TTC549 (cell line): ENCODE data around the gene FCHO1.

Source experiments
- FAIRE-seq: peaks from 2 replicates; lab custom pipeline; 2012; peaks lifted over from hg19 to GRCh38; lab: Jason Lieb, UNC

The FCHO1 gene

GRCh38 chr19:17735410-17735809 lies 15.9 kb upstream of the FCHO1 start:
- FAIRE-seq, result no peak

DNA sequence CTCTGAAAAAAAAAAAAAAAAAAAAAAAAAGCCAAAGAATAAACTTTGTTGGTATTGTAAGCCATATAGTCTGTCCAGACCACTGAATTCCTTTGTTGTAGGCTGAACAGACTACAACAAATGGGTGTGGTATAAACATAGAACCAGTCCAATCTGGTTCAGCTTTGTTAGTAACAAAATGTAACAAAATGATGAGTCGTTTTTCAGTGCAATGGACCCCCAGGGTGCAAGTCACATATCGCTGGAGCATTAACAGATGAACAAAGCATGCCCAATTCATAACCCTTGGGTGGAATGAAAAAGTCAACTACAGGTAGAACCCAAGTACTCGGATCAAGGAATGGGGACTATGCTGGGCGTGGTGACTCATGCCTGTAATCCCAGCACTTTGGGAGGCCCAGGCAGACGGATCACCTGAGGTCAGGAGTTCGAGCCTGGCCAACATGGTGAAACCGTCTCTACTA lies 13.6 kb upstream of the FCHO1 start:
- no peak for FAIRE-seq

DNA sequence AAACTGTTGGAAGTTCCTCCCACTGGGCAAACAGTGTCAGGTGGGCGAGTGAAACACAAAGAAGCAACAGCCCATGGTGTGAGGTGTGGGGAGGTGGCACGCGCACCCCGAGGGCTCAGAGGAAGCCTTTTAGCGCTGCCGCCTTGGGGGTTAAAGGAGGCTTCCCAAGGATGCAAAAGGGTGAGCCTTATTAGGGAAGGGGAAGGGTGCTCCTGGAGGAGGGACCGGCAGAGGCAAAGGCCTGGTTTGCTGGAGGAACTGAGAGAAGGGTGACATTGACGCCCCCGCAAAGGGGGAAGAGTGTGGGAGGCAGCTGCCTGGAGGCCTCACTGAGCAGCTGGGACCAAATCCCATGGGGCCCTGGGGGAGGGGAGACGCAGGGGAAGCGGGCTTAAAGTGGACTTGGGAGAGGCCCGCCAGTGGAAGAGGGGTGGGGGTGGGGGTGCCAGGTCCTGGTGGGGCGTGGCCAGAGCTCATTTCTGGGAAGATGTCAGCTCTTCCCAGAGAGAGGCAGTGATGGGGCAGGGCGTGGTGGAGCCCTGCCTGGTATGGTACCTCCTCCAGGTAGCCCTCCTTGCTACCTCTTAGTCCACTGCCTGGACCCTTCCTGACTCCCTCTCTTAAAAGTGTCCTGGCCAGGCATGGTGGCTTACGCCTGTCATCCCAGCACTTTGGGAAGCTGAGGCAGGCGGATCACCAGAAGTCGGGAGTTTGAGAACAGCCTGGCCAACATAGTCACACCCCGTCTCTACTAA lies 12.0 kb upstream of the FCHO1 start:
- no peak for FAIRE-seq

DNA sequence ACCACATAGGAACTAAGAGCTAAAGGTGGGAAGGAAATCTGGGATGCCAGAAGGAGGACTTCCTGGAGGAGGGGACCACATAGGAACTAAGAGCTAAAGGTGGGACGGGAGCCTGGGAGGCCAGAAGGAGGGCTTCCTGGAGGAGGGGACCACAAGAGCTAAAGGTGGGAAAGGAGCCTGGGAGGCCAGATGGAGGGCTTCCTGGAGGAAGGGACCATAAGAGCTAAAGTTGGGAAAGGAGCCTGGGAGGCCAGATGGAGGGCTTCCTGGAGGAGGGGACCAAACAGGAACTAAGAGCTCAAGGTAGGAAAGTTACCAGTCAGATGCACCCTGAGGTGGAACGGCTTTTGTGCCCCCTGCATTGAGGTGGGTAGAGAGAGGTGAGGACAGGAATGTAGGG lies 9.8 kb upstream of the FCHO1 start:
- FAIRE-seq, result no peak

DNA sequence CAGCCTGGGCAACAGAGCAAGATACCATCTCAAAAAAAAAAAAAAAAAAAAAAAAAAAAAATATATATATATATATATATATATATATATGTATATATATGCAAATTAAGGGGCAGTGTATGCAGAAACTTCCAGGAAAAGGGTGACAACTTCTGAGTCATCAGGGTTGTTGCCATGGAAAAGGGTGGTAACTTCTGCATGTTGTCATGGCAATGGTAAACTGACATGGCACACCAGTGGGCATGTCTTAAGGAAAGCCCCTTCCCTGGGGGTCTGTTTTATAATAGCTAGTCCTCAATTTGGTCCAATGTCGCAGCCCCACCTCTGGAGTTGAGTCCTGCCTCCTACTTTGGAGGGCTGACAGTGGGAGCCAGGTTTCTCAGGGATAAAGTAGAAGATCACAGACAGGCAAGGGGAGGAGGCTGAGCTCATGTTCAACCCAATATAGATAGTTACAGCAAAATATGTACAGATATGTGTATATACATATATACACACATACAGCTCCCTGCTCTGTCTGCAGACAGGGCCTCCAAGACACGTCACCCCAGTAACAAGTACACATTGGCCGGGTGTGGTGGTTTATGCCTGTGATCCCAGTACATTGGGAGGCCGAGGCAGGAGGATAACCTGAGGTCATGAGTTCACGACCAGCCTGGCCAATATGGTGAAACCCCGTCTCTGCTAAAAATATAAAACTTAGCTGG lies 7.2 kb upstream of the FCHO1 start:
- no peak for FAIRE-seq

DNA sequence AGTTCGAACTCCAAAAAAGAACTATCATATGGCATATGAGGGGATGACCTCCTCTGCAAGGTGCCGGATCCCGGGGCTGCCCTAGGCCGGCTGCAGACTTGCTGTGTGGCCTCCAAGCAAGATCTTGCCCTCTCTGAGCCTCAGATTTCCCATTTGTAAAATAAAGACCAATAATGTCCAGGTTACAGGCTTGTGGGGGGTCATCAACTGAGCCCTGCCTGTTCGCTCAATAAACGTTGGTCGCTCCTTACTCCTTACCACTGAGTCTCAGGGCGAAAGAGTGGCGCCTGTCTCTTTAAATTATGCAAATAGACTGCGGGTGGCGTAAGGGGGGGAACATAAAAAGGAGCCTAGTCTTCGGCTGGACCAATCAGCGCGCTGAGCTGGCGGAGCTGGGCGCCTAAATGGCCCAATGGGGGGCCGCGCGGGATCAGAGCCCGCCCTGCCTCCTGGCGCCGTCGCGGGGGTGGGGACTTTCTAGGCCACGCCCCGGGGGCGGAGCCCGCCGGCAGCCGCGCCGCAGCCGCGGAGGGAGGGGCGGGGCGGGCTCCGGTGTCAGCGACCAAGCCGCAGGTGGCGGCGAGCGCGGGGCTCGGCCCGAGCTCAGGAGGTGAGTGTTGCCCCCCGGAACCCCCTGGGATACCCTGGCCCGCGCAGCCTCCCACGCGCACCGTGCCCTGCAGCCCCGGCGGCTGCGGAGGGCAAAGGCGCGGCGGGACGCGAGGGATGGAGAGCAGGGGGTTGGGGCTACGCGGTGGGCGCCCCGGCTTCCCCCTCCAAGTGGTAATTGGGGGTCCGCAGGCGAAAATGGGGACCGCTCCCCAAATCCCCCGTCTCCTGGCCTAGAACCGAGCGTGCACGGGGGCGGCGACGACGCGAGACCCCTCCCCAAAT lies 3.8 kb upstream of the FCHO1 start:
- FAIRE-seq, result peak; percentile 5

- FAIRE-seq, result no peak
Measured at GRCh38 chr19:17748884-17749638, 2.2 kb upstream of the FCHO1 start.

DNA sequence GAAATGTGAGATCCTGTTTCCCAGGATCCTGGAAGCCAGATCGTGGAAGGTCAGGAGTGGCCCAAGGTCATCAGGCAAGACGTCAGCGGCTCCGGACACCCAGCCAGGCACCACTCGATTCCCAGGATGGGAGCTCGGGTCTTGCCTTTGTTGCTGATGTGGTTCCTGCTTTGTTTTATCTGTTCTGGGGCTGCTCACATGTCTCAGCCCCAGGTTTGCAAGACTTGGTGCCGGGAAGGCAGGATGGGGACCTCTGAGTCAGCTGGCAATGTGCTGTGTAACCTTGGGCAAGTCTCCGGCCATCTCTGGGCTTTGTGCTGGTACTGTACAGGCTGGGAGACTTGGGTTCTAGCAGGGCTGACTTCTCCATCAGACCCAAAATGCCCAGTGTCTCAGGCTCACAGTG lies 1.4 kb upstream of the FCHO1 start:
- no peak for FAIRE-seq

DNA sequence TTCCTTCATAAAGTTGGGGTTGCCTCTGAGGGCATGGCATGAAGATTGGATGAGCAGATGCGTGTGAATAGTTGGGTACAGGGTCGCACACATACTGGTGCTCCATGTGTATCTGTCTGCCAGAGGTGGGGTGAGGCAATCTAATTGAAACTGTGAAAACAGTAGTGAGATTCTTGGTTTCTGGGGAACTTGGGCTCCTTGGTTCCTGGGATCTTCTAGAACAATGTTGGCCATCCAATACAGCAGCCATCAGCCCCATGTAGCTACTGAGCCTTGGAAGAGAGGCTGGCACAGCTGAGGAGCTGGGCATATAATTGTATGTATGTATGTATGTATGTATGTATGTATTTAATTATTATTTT lies 616 bp downstream of the FCHO1 start:
- FAIRE-seq, result no peak

- no peak for FAIRE-seq
Measured at GRCh38 chr19:17752865-17753639, 1.8 kb downstream of the FCHO1 start.

DNA sequence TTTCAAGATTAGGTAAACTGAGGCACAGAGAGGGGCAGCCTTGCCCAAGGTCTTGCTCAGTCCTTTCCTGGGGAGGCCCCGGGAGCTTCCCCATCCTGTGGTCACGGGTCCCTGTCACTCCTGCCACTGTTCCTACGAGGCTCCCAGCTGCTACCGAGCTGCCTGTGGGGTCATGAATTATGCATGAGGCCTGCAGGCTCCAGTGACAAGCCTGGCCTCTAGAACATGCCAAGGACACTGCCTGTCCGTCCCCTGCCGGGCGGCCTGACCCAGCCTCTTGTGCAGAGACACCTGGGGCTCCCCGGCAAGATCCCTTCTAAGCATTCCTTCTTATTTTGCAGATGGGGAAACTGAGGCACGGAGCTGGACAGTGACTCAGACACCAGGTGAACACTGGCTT lies 2.7 kb downstream of the FCHO1 start:
- no peak for FAIRE-seq

DNA sequence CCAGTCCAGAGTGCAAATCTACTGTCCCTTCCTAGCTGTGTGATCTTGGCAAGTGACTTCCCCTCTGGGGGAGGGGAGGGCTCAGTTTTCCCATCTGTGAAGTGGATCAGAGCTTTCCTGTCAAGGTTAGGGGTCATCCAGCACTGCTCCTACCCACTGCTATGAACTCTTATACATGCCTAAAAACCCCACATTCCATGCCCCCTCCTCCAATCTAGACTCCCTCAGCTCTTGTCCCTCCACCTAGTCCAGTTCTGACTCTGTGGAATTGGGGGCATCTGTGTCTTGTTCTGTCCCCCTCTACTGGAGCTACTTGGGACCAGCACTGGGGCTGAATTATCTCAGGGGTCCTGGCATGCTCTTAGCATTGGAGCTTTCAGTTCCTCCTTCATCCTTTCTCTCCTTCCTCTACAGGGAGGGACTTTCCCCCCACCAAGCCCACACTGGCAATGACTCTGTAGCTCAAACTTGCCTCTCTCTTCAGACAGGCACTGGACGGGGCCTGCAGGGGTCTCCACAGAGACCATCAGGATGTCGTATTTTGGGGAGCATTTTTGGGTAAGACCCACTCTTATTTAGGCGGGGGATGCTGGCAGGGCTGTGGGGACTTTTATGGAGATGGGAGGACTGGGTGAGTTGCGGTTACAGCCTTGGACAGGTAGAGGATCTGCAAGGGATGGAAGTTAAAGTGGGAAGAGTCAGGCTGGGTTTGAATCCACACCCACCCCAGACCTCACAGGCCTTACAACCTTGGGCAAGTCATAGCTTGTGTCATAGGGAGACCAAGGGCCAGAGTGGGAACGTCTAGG lies 3.6 kb downstream of the FCHO1 start:
- no peak for FAIRE-seq

GRCh38 chr19:17755443-17755890 lies 4.2 kb downstream of the FCHO1 start:
- no peak for FAIRE-seq

- no peak for FAIRE-seq
Measured at GRCh38 chr19:17755977-17756670, 4.8 kb downstream of the FCHO1 start.

DNA sequence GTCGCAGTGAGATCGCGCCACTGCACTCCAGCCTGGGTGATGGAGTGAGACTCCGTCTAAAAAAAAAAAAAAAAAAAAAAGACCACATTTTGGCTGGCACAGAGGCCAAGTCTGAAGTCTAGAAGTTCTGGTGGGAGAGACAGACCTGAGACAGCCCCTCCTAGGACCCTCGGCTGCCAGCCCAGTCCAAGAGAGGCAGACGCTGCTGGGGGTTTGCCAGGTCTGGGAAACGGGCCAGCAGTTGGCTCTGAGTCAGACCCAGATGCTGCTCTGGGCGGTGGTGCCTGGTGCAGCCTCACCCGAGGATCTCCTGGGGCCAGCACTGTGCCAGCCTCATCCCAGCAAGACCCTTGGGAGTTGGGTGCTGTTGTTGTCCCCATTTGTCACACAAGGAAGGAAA lies 5.8 kb downstream of the FCHO1 start:
- FAIRE-seq, result no peak

- no peak for FAIRE-seq
Measured at GRCh38 chr19:17758515-17758914, 7.2 kb downstream of the FCHO1 start.

DNA sequence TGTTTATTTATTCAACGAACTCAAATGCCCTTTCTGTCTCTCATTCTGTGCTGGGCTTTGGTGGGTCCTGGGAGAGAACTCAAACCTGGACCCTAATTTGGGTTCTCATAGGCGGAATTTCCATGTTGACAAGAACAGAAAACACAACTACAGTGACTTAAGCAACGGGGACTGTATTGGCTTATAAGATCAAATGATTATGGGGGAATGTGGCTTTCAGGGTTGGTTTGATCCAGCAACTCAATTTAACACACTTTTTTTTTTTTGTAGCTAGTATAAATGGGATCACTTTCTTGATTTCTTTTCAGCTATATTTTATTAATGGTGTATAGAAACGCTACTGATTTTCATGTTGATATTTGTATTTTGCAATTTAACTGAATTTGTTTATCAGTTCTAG lies 9.9 kb downstream of the FCHO1 start:
- FAIRE-seq, result no peak

- FAIRE-seq, result no peak
Measured at GRCh38 chr19:17762505-17763229, 11.4 kb downstream of the FCHO1 start.

GRCh38 chr19:17764348-17764747 lies 13.1 kb downstream of the FCHO1 start:
- no peak for FAIRE-seq
